ENCODE measurements around the gene NPW.
"Not testable (repeated sequence)": the region's sequence is repeated elsewhere in the genome, so short reads cannot be mapped to it uniquely, and the experiment has no call there.

The NPW gene

GRCh38 chr16:2023092-2024031 lies 3.8 kb downstream of the NPW start:
- DNase-seq: peak in 1 of 2 experiments; percentile 74

GRCh38 chr16:2024032-2024420 lies 4.4 kb downstream of the NPW start:
- no peak for DNase-seq

- DNase-seq: no peak
These were observed 5.7 kb downstream of the NPW start for GRCh38 chr16:2025251-2025650.

GRCh38 chr16:2025878-2026460 lies 6.4 kb downstream of the NPW start:
- DNase-seq: no peak

- no peak for DNase-seq
These were observed 7.0 kb downstream of the NPW start, which contains the start of gene NHERF2 for GRCh38 chr16:2026461-2027023. Gene NHERF2 (plus strand): TSS chr16:2026902. CDS start chr16:2027006, 104 bp downstream.

- DNase-seq: no peak
These were observed 7.7 kb downstream of the NPW start for GRCh38 chr16:2027024-2028010.

- DNase-seq: no peak
These were observed 8.6 kb downstream of the NPW start for GRCh38 chr16:2028146-2028545.

- DNase-seq: no peak
These were observed 9.1 kb downstream of the NPW start for GRCh38 chr16:2028620-2029220.

- no peak for DNase-seq
These were observed 9.8 kb downstream of the NPW start for GRCh38 chr16:2029350-2029749.

- DNase-seq: no peak
These were observed 10.5 kb downstream of the NPW start for GRCh38 chr16:2030036-2030435.

GRCh38 chr16:2031081-2031577 lies 11.5 kb downstream of the NPW start:
- DNase-seq: no peak

GRCh38 chr16:2032285-2033056 lies 12.9 kb downstream of the NPW start:
- no peak for DNase-seq

GRCh38 chr16:2033057-2033908 lies 13.7 kb downstream of the NPW start:
- DNase-seq: no peak

GRCh38 chr16:2033909-2034695 lies 14.5 kb downstream of the NPW start:
- DNase-seq: not testable (repeated sequence)

- DNase-seq: no peak
These were observed 15.3 kb downstream of the NPW start for GRCh38 chr16:2034696-2035430.

- no peak for DNase-seq
These were observed 16.0 kb downstream of the NPW start for GRCh38 chr16:2035431-2036199.

GRCh38 chr16:2036200-2036966 lies 16.8 kb downstream of the NPW start:
- no peak for DNase-seq

Measured in cerebellar nuclear complex (tissue), 1 donor.